Upper lobe of left lung (tissue), 6 donors: ENCODE results near the gene UQCR10. TPM values are rescaled to one million over a fixed set of nuclear protein-coding genes. Genes with fewer than 3 reads are reported as not detected.

ENCODE experiments used
- ATAC-seq, 2 donors: fragments of 200-7000 bp; cut with Tn5 transposase; one replicate each; pipeline ENCODE4 v1.9.1; 2022; ENCODE audit warnings: mild to moderate bottlenecking in 2 of 2, moderate library complexity in 2 of 2; ENCODE audit not compliant: low FRiP score in 2 of 2
- DNase-seq, 2 donors: peaks; one replicate each; pipeline ENCODE4 v3.0.0-alpha.2; 2019 to 2020
- H3K27ac ChIP-seq, 4 donors: fragments of 200-600 bp; sonication (generic); one replicate each; pipeline ENCODE4 v1.5.1; 2016 to 2019
- H3K27me3 ChIP-seq, 4 donors: fragments of 200-600 bp; sonication (generic); one replicate each; pipeline ENCODE4 v1.5.1; 2017 to 2019
- H3K36me3 ChIP-seq, 4 donors: fragments of 200-600 bp; sonication (generic); one replicate each; pipeline ENCODE4 v1.5.1; 2016 to 2019
- H3K4me1 ChIP-seq, 4 donors: fragments of 200-600 bp; sonication (generic); one replicate each; pipeline ENCODE4 v1.5.1; 2018 to 2019
- H3K4me3 ChIP-seq, 4 donors: fragments of 200-600 bp; sonication (generic); one replicate each; pipeline ENCODE4 v1.5.1; 2017 to 2019; ENCODE audit warnings: mild to moderate bottlenecking in 2 of 4, moderate library complexity in 1 of 4
- H3K9me3 ChIP-seq, 4 donors: fragments of 200-600 bp; sonication (generic); one replicate each; pipeline ENCODE4 v1.5.1; 2018 to 2019
- CTCF ChIP-seq, 6 experiments: fragments of 450-650 bp in 4 of 6; fragments of 200-600 bp in 2 of 6; sonication (generic) in 2 of 6; IDR thresholded peaks; one replicate each; pipeline ENCODE4 v1.5.1; 2016 to 2019; ENCODE audit warnings: antibody characterized with exemption in 6 of 6
- EP300 ChIP-seq, 4 donors: sonication (generic); formaldehyde crosslinking; IDR thresholded peaks; one replicate each; pipeline ENCODE4 v1.5.1; 2017; ENCODE audit warnings: antibody characterized with exemption in 4 of 4, control low read depth in 2 of 4
- POLR2A ChIP-seq, 4 donors: fragments of 450-650 bp; IDR thresholded peaks; one replicate each; pipeline ENCODE4 v1.5.1; 2016 to 2017; ENCODE audit warnings: antibody characterized with exemption in 4 of 4, mild to moderate bottlenecking in 2 of 4
- POLR2AphosphoS5 ChIP-seq, 2 donors: sonication (generic); formaldehyde crosslinking; IDR thresholded peaks; one replicate each; pipeline ENCODE4 v1.5.1; 2017; ENCODE audit warnings: antibody characterized with exemption in 2 of 2
- WGBS, 2 donors: methylation state at CpG; one replicate each; pipeline ENCODE4 v1.1.5; 2017 to 2018; 5-methylcytosine and 5-hydroxymethylcytosine counted together
- total RNA-seq, 6 donors: library from RNA; depleted of rRNA in 4 of 6; stranded (reverse); fragments of >200 nt in 4 of 6; gene quantifications; one replicate each; pipeline versions ENCODE4 v1.1.0 to v1.2.1, GENCODE V29; 2016 to 2021
- donor health status: DM: no; HTN: no; CAD: no; lungs with moderate emphysema.
- donor health status: DM: no; HTN: yes; CAD: no; lungs with severe emphysema.

Gene UQCR10
- total RNA-seq, 6 donors from 2014 or later = 50.5 to 107 (median 78.2) TPM

- H3K36me3 ChIP-seq = peaks cover 0 to 36% (median 18%) of the 10 kb centered on the region in 4 donors
- H3K4me3 ChIP-seq = no peak overlapping the region
- 86% methylated on average over 18 of the region's 18 CpGs for WGBS, 2 donors
- no peak overlapping the region for H3K27ac ChIP-seq
- no peaks in the 10 kb centered on the region for H3K27me3 ChIP-seq
- ATAC-seq = no peak
- H3K4me1 ChIP-seq = no peaks in the 10 kb centered on the region
- H3K9me3 ChIP-seq = no peaks in the 10 kb centered on the region
- no peak for DNase-seq
- TF ChIP-seq EP300 (IDR thresholded peaks at IDR 0.05) (no peak), POLR2AphosphoS5 (IDR thresholded peaks at IDR 0.05) (no peak), CTCF (IDR thresholded peaks at IDR 0.05) (no peak), POLR2A (IDR thresholded peaks at IDR 0.05) (no peak)
Observed at GRCh38 chr22:29731058-29731850, 35.9 kb upstream of the UQCR10 start.

- DNase-seq = no peak
- no peak for TF ChIP-seq POLR2A (IDR thresholded peaks at IDR 0.05)
- TF ChIP-seq POLR2AphosphoS5 (IDR thresholded peaks at IDR 0.05) = no peak
- no peak for TF ChIP-seq CTCF (IDR thresholded peaks at IDR 0.05)
- TF ChIP-seq EP300 (IDR thresholded peaks at IDR 0.05) = no peak
- Histone ChIP-seq H3K36me3 (peaks cover 0 to 43% (median 21%) of the 10 kb centered on the region in 4 donors), H3K4me1 (no peaks in the 10 kb centered on the region), H3K9me3 (no peaks in the 10 kb centered on the region), H3K4me3 (no peak overlapping the region), H3K27me3 (no peaks in the 10 kb centered on the region), H3K27ac (no peak overlapping the region)
- 89 to 92% methylated on average over 4 to 6 of the region's 6 CpGs for WGBS, 2 donors
- no peak for ATAC-seq
Observed at GRCh38 chr22:29732883-29733282, 34.3 kb upstream of the UQCR10 start.

- DNase-seq = no peak
- H3K27me3 ChIP-seq = no peaks in the 10 kb centered on the region
- H3K9me3 ChIP-seq = no peaks in the 10 kb centered on the region
- WGBS, 2 donors = 67 to 78% methylated on average over 14 to 19 of the region's 19 CpGs
- H3K4me3 ChIP-seq = no peak overlapping the region
- H3K4me1 ChIP-seq = no peaks in the 10 kb centered on the region
- no peak for TF ChIP-seq POLR2AphosphoS5 (IDR thresholded peaks at IDR 0.05)
- TF ChIP-seq POLR2A (IDR thresholded peaks at IDR 0.05) = no peak
- no peak for TF ChIP-seq EP300 (IDR thresholded peaks at IDR 0.05)
- TF ChIP-seq CTCF (IDR thresholded peaks at IDR 0.05) = no peak
- peaks cover 0 to 50% (median 25%) of the 10 kb centered on the region in 4 donors for H3K36me3 ChIP-seq
- no peak overlapping the region for H3K27ac ChIP-seq
- no peak for ATAC-seq
Observed at GRCh38 chr22:29733362-29734201, 33.6 kb upstream of the UQCR10 start.

GRCh38 chr22:29734406-29734805 is 32.8 kb upstream of the UQCR10 start:
- H3K4me1 ChIP-seq = no peaks in the 10 kb centered on the region
- no peaks in the 10 kb centered on the region for H3K9me3 ChIP-seq
- H3K36me3 ChIP-seq = peaks cover 0 to 57% (median 29%) of the 10 kb centered on the region in 4 donors
- TF ChIP-seq POLR2AphosphoS5 (IDR thresholded peaks at IDR 0.05) (no peak), POLR2A (IDR thresholded peaks at IDR 0.05) (no peak), CTCF (IDR thresholded peaks at IDR 0.05) (no peak), EP300 (IDR thresholded peaks at IDR 0.05) (no peak)
- no peak overlapping the region for H3K4me3 ChIP-seq
- 96 to 100% methylated on average over 2 to 8 of the region's 8 CpGs for WGBS, 2 donors
- H3K27me3 ChIP-seq = no peaks in the 10 kb centered on the region
- no peak overlapping the region for H3K27ac ChIP-seq
- ATAC-seq = no peak
- no peak for DNase-seq
